Measurements from ENCODE around the gene UBA1. TPM values are rescaled to one million over a fixed set of nuclear protein-coding genes. Genes with fewer than 3 reads are reported as not detected.

Gene UBA1
- total RNA-seq, 2 donors from 2014 or later = 236 to 259 TPM

GRCh38 chrX:47198026-47198686 lies 4.5 kb downstream of the UBA1 start:
- Mint-ChIP-seq H3K27ac (peak overlapping the region in 1 of 2 donors; percentile 76), H3K9me3 (no peaks in the 10 kb centered on the region), H3K36me3 (peaks cover 29 to 35% of the 10 kb centered on the region in 2 donors)
- ATAC-seq = no peak
- no peak for DNase-seq (ENCODE audit: low spot score in 2 of 2)

GRCh38 chrX:47198687-47199080 lies 5.1 kb downstream of the UBA1 start:
- peak overlapping the region in 1 of 2 donors; percentile 76 for H3K27ac Mint-ChIP-seq
- H3K36me3 Mint-ChIP-seq = peaks cover 24 to 31% of the 10 kb centered on the region in 2 donors
- no peaks in the 10 kb centered on the region for H3K9me3 Mint-ChIP-seq
- ATAC-seq = no peak
- DNase-seq (ENCODE audit: low spot score in 2 of 2) = no peak

GRCh38 chrX:47199286-47199685 lies 5.7 kb downstream of the UBA1 start:
- Mint-ChIP-seq H3K9me3 (no peaks in the 10 kb centered on the region), H3K36me3 (peaks cover 19 to 25% of the 10 kb centered on the region in 2 donors), H3K27ac (no peak overlapping the region)
- ATAC-seq (no peak), DNase-seq (ENCODE audit: low spot score in 2 of 2) (no peak)

GRCh38 chrX:47200385-47201150 lies 6.9 kb downstream of the UBA1 start:
- peaks cover 15 to 18% of the 10 kb centered on the region in 2 donors for H3K36me3 Mint-ChIP-seq

GRCh38 chrX:47201345-47201944 lies 7.8 kb downstream of the UBA1 start:
- Mint-ChIP-seq H3K27ac (peak overlapping the region in 1 of 2 donors; percentile 68), H3K36me3 (peaks cover 6 to 10% of the 10 kb centered on the region in 2 donors), H3K9me3 (no peaks in the 10 kb centered on the region)
- ATAC-seq (no peak), DNase-seq (ENCODE audit: low spot score in 2 of 2) (no peak)

More at GRCh38 chrX:47200385-47201150, 6.9 kb downstream of the UBA1 start:
- ATAC-seq (no peak), DNase-seq (ENCODE audit: low spot score in 2 of 2) (no peak)
- no peaks in the 10 kb centered on the region for H3K9me3 Mint-ChIP-seq
- peak overlapping the region; percentile 60 to 74 for H3K27ac Mint-ChIP-seq

GRCh38 chrX:47202316-47202715 lies 8.7 kb downstream of the UBA1 start:
- no peak for ATAC-seq
- no peak for DNase-seq (ENCODE audit: low spot score in 2 of 2)
- H3K27ac Mint-ChIP-seq = no peak overlapping the region
- H3K36me3 Mint-ChIP-seq = peaks cover 10% of the 10 kb centered on the region in 2 donors
- no peaks in the 10 kb centered on the region for H3K9me3 Mint-ChIP-seq

GRCh38 chrX:47202877-47203276 lies 9.2 kb downstream of the UBA1 start:
- ATAC-seq = no peak
- H3K36me3 Mint-ChIP-seq = peaks cover 10% of the 10 kb centered on the region in 2 donors

GRCh38 chrX:47204970-47205369 lies 11.3 kb downstream of the UBA1 start:
- H3K27ac Mint-ChIP-seq = no peak overlapping the region
- no peak for ATAC-seq
- DNase-seq (ENCODE audit: low spot score in 2 of 2) = no peak
- peaks cover 6 to 10% of the 10 kb centered on the region in 2 donors for H3K36me3 Mint-ChIP-seq
- H3K9me3 Mint-ChIP-seq = no peaks in the 10 kb centered on the region

More at GRCh38 chrX:47202877-47203276, 9.2 kb downstream of the UBA1 start:
- Mint-ChIP-seq H3K27ac (no peak overlapping the region), H3K9me3 (no peaks in the 10 kb centered on the region)
- no peak for DNase-seq (ENCODE audit: low spot score in 2 of 2)

- H3K36me3 Mint-ChIP-seq = peaks cover 6% of the 10 kb centered on the region in 2 donors
- peak overlapping the region in 1 of 2 donors; percentile 63 for H3K27ac Mint-ChIP-seq
- H3K9me3 Mint-ChIP-seq = no peaks in the 10 kb centered on the region
These were observed 12.7 kb downstream of the UBA1 start for GRCh38 chrX:47206316-47206715.

GRCh38 chrX:47208108-47208507 lies 14.5 kb downstream of the UBA1 start:
- Mint-ChIP-seq H3K36me3 (peaks cover 6 to 10% of the 10 kb centered on the region in 2 donors), H3K27ac (no peak overlapping the region), H3K9me3 (no peaks in the 10 kb centered on the region)
- ATAC-seq = no peak
- no peak for DNase-seq (ENCODE audit: low spot score in 2 of 2)

More at GRCh38 chrX:47206316-47206715, 12.7 kb downstream of the UBA1 start:
- ATAC-seq (no peak), DNase-seq (ENCODE audit: low spot score in 2 of 2) (no peak)

- ATAC-seq (no peak), DNase-seq (ENCODE audit: low spot score in 2 of 2) (no peak)
- Mint-ChIP-seq H3K27ac (no peak overlapping the region), H3K9me3 (no peaks in the 10 kb centered on the region), H3K36me3 (peaks cover 6 to 9% of the 10 kb centered on the region in 2 donors)
These were observed 16.0 kb downstream of the UBA1 start for GRCh38 chrX:47209508-47210238.

GRCh38 chrX:47210661-47211425 lies 17.2 kb downstream of the UBA1 start:
- H3K27ac Mint-ChIP-seq = peak overlapping the region in 1 of 2 donors; percentile 65
- no peak for ATAC-seq
- DNase-seq (ENCODE audit: low spot score in 2 of 2) = no peak
- peaks cover 5 to 8% of the 10 kb centered on the region in 2 donors for H3K36me3 Mint-ChIP-seq
- H3K9me3 Mint-ChIP-seq = no peaks in the 10 kb centered on the region

- ATAC-seq (no peak), DNase-seq (ENCODE audit: low spot score in 2 of 2) (peak in 1 of 2 donors; percentile 16)
- H3K9me3 Mint-ChIP-seq = no peaks in the 10 kb centered on the region
- peaks cover 5 to 13% of the 10 kb centered on the region in 2 donors for H3K36me3 Mint-ChIP-seq
- H3K27ac Mint-ChIP-seq = peak overlapping the region in 1 of 2 donors; percentile 95
These were observed 19.0 kb downstream of the UBA1 start for GRCh38 chrX:47212381-47213293.

GRCh38 chrX:47214435-47215077 lies 20.9 kb downstream of the UBA1 start:
- H3K27ac Mint-ChIP-seq = peak overlapping the region in 1 of 2 donors; percentile 93
- DNase-seq (ENCODE audit: low spot score in 2 of 2) (no peak), ATAC-seq (no peak)
- H3K9me3 Mint-ChIP-seq = no peaks in the 10 kb centered on the region
- H3K36me3 Mint-ChIP-seq = peaks cover 10 to 20% of the 10 kb centered on the region in 2 donors

Measured in activated naive CD4-positive, alpha-beta T cell treated with anti-CD3 and anti-CD28 coated beads, Interleukin-2, amount 50 U/mL, for 72 hours (primary cell).